T-helper 2 cell treated with Interferon-gamma antibody and Interleukin-4, amounts not matched to agents 5 μg/mL and 100 μg/mL, for 36 hours (primary cell): ENCODE data around the gene CATSPER3.

Experiments
- DNase-seq: peaks from one replicate; pipeline ENCODE4 v3.0.0; 2021; ENCODE audit warnings: low spot score
- H3K27ac Mint-ChIP-seq: one replicate; pipeline ENCODE4 v1.8.0; 2021; ENCODE audit warnings: mild to moderate bottlenecking, mixed read lengths
- H3K27me3 Mint-ChIP-seq: one replicate; pipeline ENCODE4 v1.8.0; 2021; ENCODE audit warnings: low read depth, mixed read lengths
- H3K36me3 Mint-ChIP-seq: one replicate; pipeline ENCODE4 v1.8.0; 2021; ENCODE audit warnings: low read depth, mixed read lengths
- H3K4me1 Mint-ChIP-seq: one replicate; pipeline ENCODE4 v1.8.0; 2021; ENCODE audit warnings: low read depth, mixed read lengths
- H3K4me3 Mint-ChIP-seq: one replicate; pipeline ENCODE4 v1.8.0; 2022; ENCODE audit warnings: mild to moderate bottlenecking, moderate library complexity, mixed read lengths
- H3K9me3 Mint-ChIP-seq: one replicate; pipeline ENCODE4 v1.8.0; 2021; ENCODE audit warnings: mixed read lengths

The CATSPER3 gene

GRCh38 chr5:134957920-134958608, 9.6 kb upstream of the CATSPER3 start:
- Mint-ChIP-seq H3K27me3 (no peaks in the 10 kb centered on the region), H3K4me3 (no peak overlapping the region), H3K4me1 (peaks cover 3% of the 10 kb centered on the region), H3K9me3 (peaks cover 13% of the 10 kb centered on the region), H3K27ac (no peak overlapping the region), H3K36me3 (peaks cover 20% of the 10 kb centered on the region)
- no peak for DNase-seq

DNA sequence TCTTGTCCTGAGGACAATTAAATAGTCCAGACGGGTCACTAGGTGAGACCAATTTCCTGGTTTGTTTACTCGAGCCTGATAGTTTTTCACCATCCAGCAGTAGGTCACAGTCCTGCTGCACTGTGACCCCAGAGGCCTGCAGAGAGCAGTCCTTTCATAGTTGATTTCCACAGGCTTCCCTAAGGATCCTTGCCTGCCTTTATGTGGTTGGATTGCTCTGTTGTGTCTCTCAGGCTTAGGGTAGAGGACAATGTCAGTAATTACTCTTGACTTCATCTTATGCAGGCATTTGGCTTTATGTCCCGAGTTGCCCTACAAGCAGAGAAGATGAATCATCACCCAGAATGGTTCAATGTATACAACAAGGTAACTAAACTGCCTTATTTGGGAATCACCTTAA, 9.0 kb upstream of the CATSPER3 start:
- peaks cover 20% of the 10 kb centered on the region for H3K36me3 Mint-ChIP-seq
- H3K4me3 Mint-ChIP-seq: no peak overlapping the region
- H3K4me1 Mint-ChIP-seq: peaks cover 6% of the 10 kb centered on the region
- H3K9me3 Mint-ChIP-seq: peaks cover 13% of the 10 kb centered on the region
- no peak overlapping the region for H3K27ac Mint-ChIP-seq
- DNase-seq: no peak
- no peaks in the 10 kb centered on the region for H3K27me3 Mint-ChIP-seq

GRCh38 chr5:134963098-134963497, 4.6 kb upstream of the CATSPER3 start:
- H3K36me3 Mint-ChIP-seq: peaks cover 13% of the 10 kb centered on the region
- DNase-seq: no peak
- H3K27me3 Mint-ChIP-seq: no peaks in the 10 kb centered on the region
- no peak overlapping the region for H3K4me3 Mint-ChIP-seq
- H3K9me3 Mint-ChIP-seq: no peaks in the 10 kb centered on the region
- peaks cover 29% of the 10 kb centered on the region for H3K4me1 Mint-ChIP-seq
- no peak overlapping the region for H3K27ac Mint-ChIP-seq

GRCh38 chr5:134964359-134965270, 3.1 kb upstream of the CATSPER3 start:
- Mint-ChIP-seq H3K36me3 (peaks cover 9% of the 10 kb centered on the region), H3K27ac (peak overlapping the region; percentile 93), H3K9me3 (no peaks in the 10 kb centered on the region), H3K4me3 (peak overlapping the region; percentile 76), H3K4me1 (peaks cover 26% of the 10 kb centered on the region), H3K27me3 (no peaks in the 10 kb centered on the region)
- peak; percentile 19 for DNase-seq

DNA sequence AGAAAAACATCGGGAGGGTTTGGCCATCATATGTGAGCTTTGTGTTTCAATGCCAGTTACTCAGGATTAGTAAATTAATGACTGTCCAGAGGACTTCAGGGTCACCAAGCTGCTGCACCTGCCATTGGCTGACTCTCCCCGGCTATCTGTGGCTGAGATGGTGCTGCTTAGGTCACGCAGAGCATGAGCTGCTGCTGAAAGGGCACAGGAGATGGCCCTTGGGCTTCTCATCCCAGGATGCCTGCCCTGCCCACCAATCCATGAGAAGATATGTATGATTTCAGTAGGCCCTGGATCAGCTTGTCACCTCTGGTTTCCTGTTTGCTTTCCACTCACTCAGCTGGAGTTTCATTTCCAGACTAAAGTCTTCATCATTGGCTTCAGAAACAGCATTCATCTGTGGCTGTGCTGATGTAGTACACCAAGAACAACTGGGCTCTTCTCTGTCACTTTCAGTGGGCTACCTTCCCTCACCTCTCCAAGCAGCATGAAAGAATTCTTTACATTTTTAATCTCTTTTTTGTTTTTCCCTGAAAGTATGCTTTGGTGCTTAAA, 2.4 kb upstream of the CATSPER3 start:
- no peaks in the 10 kb centered on the region for H3K27me3 Mint-ChIP-seq
- peaks cover 26% of the 10 kb centered on the region for H3K4me1 Mint-ChIP-seq
- H3K9me3 Mint-ChIP-seq: no peaks in the 10 kb centered on the region
- H3K4me3 Mint-ChIP-seq: peak overlapping the region; percentile 35
- H3K27ac Mint-ChIP-seq: peak overlapping the region; percentile 93
- peaks cover 9% of the 10 kb centered on the region for H3K36me3 Mint-ChIP-seq
- DNase-seq: no peak

- no peak overlapping the region for H3K27ac Mint-ChIP-seq
- H3K36me3 Mint-ChIP-seq: peaks cover 9% of the 10 kb centered on the region
- H3K9me3 Mint-ChIP-seq: no peaks in the 10 kb centered on the region
- no peak overlapping the region for H3K4me3 Mint-ChIP-seq
- no peaks in the 10 kb centered on the region for H3K27me3 Mint-ChIP-seq
- peaks cover 26% of the 10 kb centered on the region for H3K4me1 Mint-ChIP-seq
- no peak for DNase-seq
Measured at GRCh38 chr5:134968055-134968454, 348 bp downstream of the CATSPER3 start.

DNA sequence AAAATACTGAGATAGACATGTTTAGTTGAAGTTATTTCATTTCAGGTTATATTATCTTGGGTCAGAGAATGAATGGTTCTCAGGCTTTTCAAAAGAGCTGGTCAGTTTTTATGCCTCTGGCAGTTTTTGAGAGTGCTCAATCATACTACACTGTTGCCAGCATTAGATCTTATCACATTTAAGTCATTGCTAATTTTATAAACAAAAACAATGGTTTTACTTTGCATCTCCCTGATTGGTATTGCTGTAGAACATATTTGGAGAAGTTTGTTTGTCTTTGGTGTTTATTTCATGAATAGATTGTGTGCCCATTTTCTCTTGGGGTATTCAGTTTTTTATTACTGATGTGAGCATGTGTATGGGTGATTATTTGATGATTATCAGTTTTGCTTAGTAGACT, 1.5 kb downstream of the CATSPER3 start:
- DNase-seq: no peak
- no peaks in the 10 kb centered on the region for H3K27me3 Mint-ChIP-seq
- H3K4me3 Mint-ChIP-seq: no peak overlapping the region
- H3K9me3 Mint-ChIP-seq: no peaks in the 10 kb centered on the region
- H3K36me3 Mint-ChIP-seq: peaks cover 8% of the 10 kb centered on the region
- H3K4me1 Mint-ChIP-seq: peaks cover 18% of the 10 kb centered on the region
- no peak overlapping the region for H3K27ac Mint-ChIP-seq

GRCh38 chr5:134975078-134975715, 7.5 kb downstream of the CATSPER3 start:
- H3K9me3 Mint-ChIP-seq: peaks cover 16% of the 10 kb centered on the region
- no peak for DNase-seq
- no peak overlapping the region for H3K4me3 Mint-ChIP-seq
- H3K27me3 Mint-ChIP-seq: no peaks in the 10 kb centered on the region
- H3K4me1 Mint-ChIP-seq: no peaks in the 10 kb centered on the region
- no peak overlapping the region for H3K27ac Mint-ChIP-seq
- H3K36me3 Mint-ChIP-seq: peaks cover 9% of the 10 kb centered on the region

GRCh38 chr5:134975843-134976242, 8.1 kb downstream of the CATSPER3 start:
- no peak overlapping the region for H3K27ac Mint-ChIP-seq
- no peaks in the 10 kb centered on the region for H3K4me1 Mint-ChIP-seq
- DNase-seq: no peak
- H3K4me3 Mint-ChIP-seq: no peak overlapping the region
- peaks cover 20% of the 10 kb centered on the region for H3K9me3 Mint-ChIP-seq
- peaks cover 9% of the 10 kb centered on the region for H3K36me3 Mint-ChIP-seq
- H3K27me3 Mint-ChIP-seq: no peaks in the 10 kb centered on the region

- no peak overlapping the region for H3K27ac Mint-ChIP-seq
- no peak overlapping the region for H3K4me3 Mint-ChIP-seq
- H3K27me3 Mint-ChIP-seq: no peaks in the 10 kb centered on the region
- no peak for DNase-seq
- H3K4me1 Mint-ChIP-seq: no peaks in the 10 kb centered on the region
- peaks cover 12% of the 10 kb centered on the region for H3K36me3 Mint-ChIP-seq
- peaks cover 29% of the 10 kb centered on the region for H3K9me3 Mint-ChIP-seq
Measured at GRCh38 chr5:134976841-134977240, 9.1 kb downstream of the CATSPER3 start.

DNA sequence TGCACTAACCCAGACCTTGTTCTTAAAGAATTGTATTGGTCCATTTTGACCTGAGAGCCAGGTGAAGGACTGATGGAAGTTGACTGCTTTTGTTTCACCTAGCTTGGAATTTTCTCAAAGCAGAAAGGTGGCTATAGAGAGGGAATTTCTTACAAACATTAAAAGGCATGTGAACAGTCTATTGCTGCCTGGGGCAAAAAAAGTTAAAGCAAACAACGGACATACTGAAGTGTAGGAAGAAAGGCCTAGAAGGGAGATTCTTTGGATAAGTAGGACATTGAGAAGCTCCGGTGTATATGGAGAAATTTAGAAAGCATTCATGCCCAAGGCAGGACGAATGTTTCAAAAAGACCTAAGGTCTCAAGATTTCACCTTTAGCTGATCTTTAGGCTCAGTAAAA, 11.7 kb downstream of the CATSPER3 start:
- Mint-ChIP-seq H3K9me3 (peaks cover 48% of the 10 kb centered on the region), H3K4me1 (no peaks in the 10 kb centered on the region), H3K36me3 (peaks cover 11% of the 10 kb centered on the region), H3K27me3 (no peaks in the 10 kb centered on the region), H3K27ac (no peak overlapping the region), H3K4me3 (no peak overlapping the region)
- DNase-seq: no peak

DNA sequence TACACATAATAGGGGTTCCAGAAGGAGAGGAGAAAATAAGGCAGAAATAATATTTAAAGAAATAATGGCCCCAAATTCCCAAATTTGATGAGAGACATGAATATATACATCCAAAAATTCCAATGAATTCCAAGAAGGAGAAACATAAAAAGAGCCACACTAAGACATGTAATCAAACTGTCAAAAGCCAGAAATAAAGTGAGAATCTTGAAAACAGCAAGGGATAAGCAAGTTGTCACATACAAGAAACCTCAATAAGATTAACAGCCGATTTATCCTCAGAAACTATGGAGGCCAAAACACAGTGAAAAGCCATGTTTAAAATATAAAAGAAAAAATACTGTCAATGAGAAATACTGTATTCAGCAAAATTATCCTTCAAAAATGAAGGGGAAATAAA, 14.5 kb downstream of the CATSPER3 start:
- H3K27me3 Mint-ChIP-seq: peaks cover 2% of the 10 kb centered on the region
- H3K9me3 Mint-ChIP-seq: peaks cover 45% of the 10 kb centered on the region
- peaks cover 3% of the 10 kb centered on the region for H3K36me3 Mint-ChIP-seq
- H3K27ac Mint-ChIP-seq: no peak overlapping the region
- no peak for DNase-seq
- no peak overlapping the region for H3K4me3 Mint-ChIP-seq
- no peaks in the 10 kb centered on the region for H3K4me1 Mint-ChIP-seq

- no peak for DNase-seq
- H3K27me3 Mint-ChIP-seq: peaks cover 18% of the 10 kb centered on the region
- H3K27ac Mint-ChIP-seq: no peak overlapping the region
Measured at GRCh38 chr5:134989266-134989830, 21.6 kb downstream of the CATSPER3 start.

More at GRCh38 chr5:134989266-134989830, 21.6 kb downstream of the CATSPER3 start:
- no peaks in the 10 kb centered on the region for H3K9me3 Mint-ChIP-seq
- H3K4me1 Mint-ChIP-seq: peaks cover 7% of the 10 kb centered on the region
- no peaks in the 10 kb centered on the region for H3K36me3 Mint-ChIP-seq
- H3K4me3 Mint-ChIP-seq: no peak overlapping the region
